Measurements from ENCODE around the gene DMAC1. TPM values are rescaled to one million over a fixed set of nuclear protein-coding genes. Genes with fewer than 3 reads are reported as not detected.

DMAC1 gene, protein sequence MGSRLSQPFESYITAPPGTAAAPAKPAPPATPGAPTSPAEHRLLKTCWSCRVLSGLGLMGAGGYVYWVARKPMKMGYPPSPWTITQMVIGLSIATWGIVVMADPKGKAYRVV
- total RNA-seq (ENCODE audit: low replicate concordance) = 15.8 and 17.4 TPM in 2 replicates

DNA sequence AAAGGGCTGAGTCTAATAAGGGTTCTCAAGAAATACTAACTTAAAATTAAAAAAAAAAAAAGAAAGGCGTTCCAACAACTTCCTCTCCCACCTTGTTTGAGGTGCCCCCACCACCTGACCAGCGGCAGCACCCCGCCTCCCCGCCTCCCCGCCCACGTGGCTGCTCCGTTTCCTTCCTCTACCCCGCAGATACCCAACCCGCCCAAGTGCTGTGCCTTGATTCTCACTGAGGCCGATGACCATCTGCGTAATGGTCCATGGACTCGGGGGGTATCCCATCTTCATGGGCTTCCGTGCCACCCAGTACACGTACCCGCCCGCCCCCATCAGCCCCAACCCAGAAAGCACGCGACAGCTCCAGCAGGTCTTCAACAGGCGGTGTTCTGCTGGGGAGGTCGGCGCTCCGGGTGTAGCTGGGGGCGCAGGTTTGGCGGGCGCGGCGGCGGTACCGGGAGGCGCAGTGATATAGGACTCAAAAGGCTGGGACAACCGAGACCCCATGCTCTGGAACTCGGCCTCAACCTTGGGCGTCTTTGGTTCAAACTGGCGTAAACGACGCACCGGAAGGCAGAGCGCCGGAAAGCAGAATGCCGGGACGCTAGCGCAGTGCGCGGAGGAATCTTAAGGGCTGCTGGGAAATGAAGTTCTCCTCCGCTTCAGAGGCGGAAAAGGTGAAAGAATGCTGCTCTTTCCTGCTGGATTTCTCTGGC, at the start of gene DMAC1:
Gene DMAC1, minus strand, starts transcription at position 545 of the 710 bp plus-strand sequence. Its CDS starts 44 bp downstream, at position 501.
- Histone ChIP-seq H3K9me3 (ENCODE audit: low read depth) (no peaks in the 10 kb centered on the region), H3K9ac (peak within 1 kb of the TSS; percentile 51), H2AFZ (replicated peaks) (peak within 1 kb of the TSS; percentile 95), H3K4me2 (peak within 1 kb of the TSS; percentile 92), H3K36me3 (no peaks in the 10 kb centered on the region), H3K27me3 (no peaks in the 10 kb centered on the region), H3F3A (ENCODE audit: low read depth) (no peaks in the 10 kb centered on the region), H3K79me2 (ENCODE audit: low read depth) (peaks cover 24% of the 10 kb centered on the region), H4K20me1 (ENCODE audit: low read depth) (no peaks in the 10 kb centered on the region), H3K4me1 (peaks cover 5% of the 10 kb centered on the region), H3K27ac (no peak within 1 kb of the TSS), H3K4me3 (peak within 1 kb of the TSS; percentile 61)
- Mint-ChIP-seq H3K36me3 (peaks cover 7% of the 10 kb centered on the region), H3K4me3 (peak within 1 kb of the TSS; percentile 94), H3K9me3 (no peaks in the 10 kb centered on the region), H3K27me3 (ENCODE audit: insufficient read depth, low read depth) (no peaks in the 10 kb centered on the region), H3K4me1 (peaks cover 9% of the 10 kb centered on the region), H3K27ac (peak within 1 kb of the TSS; percentile 81)
- no peak for TF ChIP-seq EZH2 (IDR thresholded peaks at IDR 0.05)
- no peak for TF ChIP-seq EZH2phosphoT487 (IDR thresholded peaks at IDR 0.05)
- TF ChIP-seq, protein P1, sequence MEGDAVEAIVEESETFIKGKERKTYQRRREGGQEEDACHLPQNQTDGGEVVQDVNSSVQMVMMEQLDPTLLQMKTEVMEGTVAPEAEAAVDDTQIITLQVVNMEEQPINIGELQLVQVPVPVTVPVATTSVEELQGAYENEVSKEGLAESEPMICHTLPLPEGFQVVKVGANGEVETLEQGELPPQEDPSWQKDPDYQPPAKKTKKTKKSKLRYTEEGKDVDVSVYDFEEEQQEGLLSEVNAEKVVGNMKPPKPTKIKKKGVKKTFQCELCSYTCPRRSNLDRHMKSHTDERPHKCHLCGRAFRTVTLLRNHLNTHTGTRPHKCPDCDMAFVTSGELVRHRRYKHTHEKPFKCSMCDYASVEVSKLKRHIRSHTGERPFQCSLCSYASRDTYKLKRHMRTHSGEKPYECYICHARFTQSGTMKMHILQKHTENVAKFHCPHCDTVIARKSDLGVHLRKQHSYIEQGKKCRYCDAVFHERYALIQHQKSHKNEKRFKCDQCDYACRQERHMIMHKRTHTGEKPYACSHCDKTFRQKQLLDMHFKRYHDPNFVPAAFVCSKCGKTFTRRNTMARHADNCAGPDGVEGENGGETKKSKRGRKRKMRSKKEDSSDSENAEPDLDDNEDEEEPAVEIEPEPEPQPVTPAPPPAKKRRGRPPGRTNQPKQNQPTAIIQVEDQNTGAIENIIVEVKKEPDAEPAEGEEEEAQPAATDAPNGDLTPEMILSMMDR (IDR thresholded peaks at IDR 0.05) = no peak
- DNase-seq (ENCODE audit: low spot score) = peak; percentile 87

DNA sequence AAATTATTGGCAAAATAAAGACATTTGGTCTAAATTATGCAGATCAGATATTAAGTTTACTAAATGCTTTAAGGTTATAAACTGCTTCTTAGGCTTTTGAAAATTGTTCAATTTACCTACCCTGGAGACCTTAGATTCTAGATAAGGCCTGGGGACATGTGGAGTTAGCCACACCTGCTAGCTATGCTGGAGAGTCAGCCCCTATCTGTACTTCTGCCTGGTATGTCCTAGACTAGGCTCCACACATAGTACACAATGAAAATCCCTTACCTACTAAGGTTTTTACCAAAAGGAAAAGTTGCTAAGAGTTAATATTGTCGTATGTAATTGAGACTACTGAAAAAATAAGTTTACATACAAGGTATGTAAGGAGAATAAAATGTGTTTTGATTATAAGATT, 49.8 kb upstream of the DMAC1 start:
- Mint-ChIP-seq H3K36me3 (no peaks in the 10 kb centered on the region), H3K4me3 (no peak overlapping the region), H3K27me3 (ENCODE audit: insufficient read depth, low read depth) (peaks cover 2% of the 10 kb centered on the region), H3K9me3 (peaks cover 5% of the 10 kb centered on the region), H3K4me1 (no peaks in the 10 kb centered on the region), H3K27ac (no peak overlapping the region)
- no peak overlapping the region for H3K4me3 ChIP-seq
- no peak for TF ChIP-seq EZH2phosphoT487 (IDR thresholded peaks at IDR 0.05)
- no peak for TF ChIP-seq EZH2 (IDR thresholded peaks at IDR 0.05)
- TF ChIP-seq, protein P1 (IDR thresholded peaks at IDR 0.05) = no peak
- no peak for DNase-seq (ENCODE audit: low spot score)
- H4K20me1 ChIP-seq (ENCODE audit: low read depth) = no peaks in the 10 kb centered on the region
- no peak overlapping the region for H2AFZ ChIP-seq (replicated peaks)
- no peaks in the 10 kb centered on the region for H3F3A ChIP-seq (ENCODE audit: low read depth)
- no peak overlapping the region for H3K9ac ChIP-seq
- no peaks in the 10 kb centered on the region for H3K36me3 ChIP-seq
- H3K9me3 ChIP-seq (ENCODE audit: low read depth) = no peaks in the 10 kb centered on the region
- no peaks in the 10 kb centered on the region for H3K27me3 ChIP-seq
- no peaks in the 10 kb centered on the region for H3K4me1 ChIP-seq
- no peak overlapping the region for H3K4me2 ChIP-seq
- no peaks in the 10 kb centered on the region for H3K79me2 ChIP-seq (ENCODE audit: low read depth)
- no peak overlapping the region for H3K27ac ChIP-seq

DNA sequence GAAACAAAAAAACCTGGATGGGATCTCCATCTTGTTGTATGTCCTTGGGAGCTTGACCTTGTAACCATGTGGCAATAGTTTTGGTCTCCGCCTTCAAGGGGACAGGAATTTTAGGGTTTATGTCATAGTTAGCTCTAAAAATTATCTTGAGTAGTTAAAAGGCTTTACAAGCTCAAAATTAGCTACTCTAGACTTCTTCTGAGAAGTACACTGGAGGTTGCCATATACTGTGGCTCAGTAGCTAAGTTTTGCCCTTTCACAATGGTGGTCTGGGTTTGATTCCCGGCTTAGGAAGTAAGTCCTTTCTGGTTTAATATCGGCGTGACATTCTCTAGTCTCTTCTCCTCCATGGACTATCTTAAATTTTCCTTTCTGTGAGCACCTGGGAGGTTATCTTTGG, 48.9 kb upstream of the DMAC1 start:
- peaks cover 2% of the 10 kb centered on the region for H3K27me3 Mint-ChIP-seq (ENCODE audit: insufficient read depth, low read depth)
- Histone ChIP-seq H3K4me2 (no peak overlapping the region), H3K4me1 (no peaks in the 10 kb centered on the region), H3K27ac (no peak overlapping the region), H3K9ac (no peak overlapping the region), H3K36me3 (no peaks in the 10 kb centered on the region), H3F3A (ENCODE audit: low read depth) (no peaks in the 10 kb centered on the region), H3K27me3 (no peaks in the 10 kb centered on the region), H3K4me3 (no peak overlapping the region), H3K79me2 (ENCODE audit: low read depth) (no peaks in the 10 kb centered on the region), H2AFZ (replicated peaks) (no peak overlapping the region), H3K9me3 (ENCODE audit: low read depth) (no peaks in the 10 kb centered on the region), H4K20me1 (ENCODE audit: low read depth) (no peaks in the 10 kb centered on the region)
- H3K36me3 Mint-ChIP-seq = no peaks in the 10 kb centered on the region
- H3K27ac Mint-ChIP-seq = no peak overlapping the region
- TF ChIP-seq EZH2phosphoT487 (IDR thresholded peaks at IDR 0.05) (no peak), EZH2 (IDR thresholded peaks at IDR 0.05) (no peak)
- no peaks in the 10 kb centered on the region for H3K4me1 Mint-ChIP-seq
- no peak overlapping the region for H3K4me3 Mint-ChIP-seq
- no peak for DNase-seq (ENCODE audit: low spot score)
- H3K9me3 Mint-ChIP-seq = peaks cover 5% of the 10 kb centered on the region

DNA sequence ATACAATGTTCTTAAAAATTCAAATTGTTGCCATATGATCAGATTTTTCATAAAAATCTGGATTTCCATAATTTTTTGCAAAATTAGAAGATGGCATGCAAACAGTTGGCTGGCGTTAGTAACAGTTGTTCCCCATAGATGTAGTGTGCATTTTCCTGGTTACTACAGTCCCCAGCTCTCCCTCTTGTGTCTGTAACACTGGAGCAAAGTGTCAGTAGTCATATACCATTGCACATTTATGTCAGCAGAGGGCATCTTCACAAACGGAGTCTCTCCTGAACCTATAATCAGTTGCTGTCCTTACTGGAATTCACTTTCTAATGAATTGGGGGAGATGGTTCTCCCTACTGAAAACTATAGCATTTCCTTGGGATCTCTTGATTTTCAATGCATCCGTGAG, 44.7 kb upstream of the DMAC1 start:
- Histone ChIP-seq H3K4me1 (no peaks in the 10 kb centered on the region), H3K4me3 (no peak overlapping the region), H3K36me3 (no peaks in the 10 kb centered on the region), H3K9me3 (ENCODE audit: low read depth) (no peaks in the 10 kb centered on the region), H3K79me2 (ENCODE audit: low read depth) (no peaks in the 10 kb centered on the region), H3K27me3 (no peaks in the 10 kb centered on the region), H3K9ac (no peak overlapping the region), H3K4me2 (no peak overlapping the region), H2AFZ (replicated peaks) (no peak overlapping the region), H3F3A (ENCODE audit: low read depth) (no peaks in the 10 kb centered on the region), H4K20me1 (ENCODE audit: low read depth) (no peaks in the 10 kb centered on the region), H3K27ac (no peak overlapping the region)
- H3K4me3 Mint-ChIP-seq = no peak overlapping the region
- H3K27ac Mint-ChIP-seq = no peak overlapping the region
- TF ChIP-seq, protein P1 (IDR thresholded peaks at IDR 0.05) = peak; percentile 62
- no peak for TF ChIP-seq EZH2 (IDR thresholded peaks at IDR 0.05)
- peaks cover 2% of the 10 kb centered on the region for H3K9me3 Mint-ChIP-seq
- no peaks in the 10 kb centered on the region for H3K4me1 Mint-ChIP-seq
- H3K27me3 Mint-ChIP-seq (ENCODE audit: insufficient read depth, low read depth) = peaks cover 2% of the 10 kb centered on the region
- no peaks in the 10 kb centered on the region for H3K36me3 Mint-ChIP-seq
- DNase-seq (ENCODE audit: low spot score) = peak; percentile 60
